ENCODE measurements around the gene CWC22. TPM values are rescaled to one million over a fixed set of nuclear protein-coding genes. Genes with fewer than 3 reads are reported as not detected.
A peak's percentile ranks its signal among the peaks of the same experiment; 100 is the strongest.
"Not testable (repeated sequence)": the region's sequence is repeated elsewhere in the genome, so short reads cannot be mapped to it uniquely, and the experiment has no call there.

Gene CWC22
- total RNA-seq, 3 donors from 2014 or later (not counting 1 experiment from before 2014, with no cell fraction given) = 14.9 to 20.3 (median 16.1) TPM

GRCh38 chr2:180012523-180012922, 5.4 kb upstream of the CWC22 start:
- H3K27me3 ChIP-seq (ENCODE audit: control insufficient read depth, insufficient read depth, low read length) = peaks cover 7% of the 10 kb centered on the region
- ATAC-seq = no peak

DNA sequence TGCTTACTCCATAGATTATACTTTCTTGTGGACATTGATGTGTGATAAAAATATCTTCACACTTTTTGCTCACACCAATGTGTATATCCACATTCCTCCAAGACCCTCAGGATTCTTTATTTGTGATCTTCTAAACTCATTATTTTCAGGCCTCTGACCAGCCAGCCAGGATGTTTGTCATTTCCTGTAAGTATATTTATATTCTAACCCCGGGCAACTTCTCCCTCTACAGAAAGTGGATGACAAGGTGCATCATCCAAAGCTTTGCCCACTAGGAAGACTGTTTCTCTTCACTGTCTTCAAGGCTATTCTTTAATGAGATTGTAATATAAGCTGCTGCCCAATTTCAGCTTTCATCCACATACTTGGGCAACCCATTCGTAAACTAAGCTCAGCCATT, 3.6 kb upstream of the CWC22 start:
- Histone ChIP-seq H3K4me1 (ENCODE audit: control insufficient read depth, insufficient read depth, low read length) (peaks cover 7% of the 10 kb centered on the region), H3K36me3 (ENCODE audit: control insufficient read depth, insufficient read depth, low read length) (no peaks in the 10 kb centered on the region), H3K4me3 (ENCODE audit: low read length) (no peak overlapping the region), H3K9me3 (ENCODE audit: control insufficient read depth, insufficient read depth, low read length) (no peaks in the 10 kb centered on the region), H3K27me3 (ENCODE audit: control insufficient read depth, insufficient read depth, low read length) (no peaks in the 10 kb centered on the region), H3K27ac (ENCODE audit: low read length) (no peak overlapping the region)
- DNase-seq (no peak), ATAC-seq (no peak)
- no peaks in the 10 kb centered on the region for H3K36me3 Mint-ChIP-seq
- intact Hi-C loops (cut with micrococcal nuclease) = no loop called here
- H3K9me3 Mint-ChIP-seq = no peaks in the 10 kb centered on the region
- H3K4me1 Mint-ChIP-seq = peaks cover 15 to 16% of the 10 kb centered on the region in 2 donors
- H3K27ac Mint-ChIP-seq = no peak overlapping the region
- no peak overlapping the region for H3K4me3 Mint-ChIP-seq
- WGBS (ENCODE audit: insufficient coverage) = no CpG with 5 or more reads among the region's 2 CpGs
- H3K27me3 Mint-ChIP-seq (ENCODE audit: low read depth in 2 of 2) = peaks cover 13 to 22% of the 10 kb centered on the region in 2 donors
- TF ChIP-seq, protein P1, sequence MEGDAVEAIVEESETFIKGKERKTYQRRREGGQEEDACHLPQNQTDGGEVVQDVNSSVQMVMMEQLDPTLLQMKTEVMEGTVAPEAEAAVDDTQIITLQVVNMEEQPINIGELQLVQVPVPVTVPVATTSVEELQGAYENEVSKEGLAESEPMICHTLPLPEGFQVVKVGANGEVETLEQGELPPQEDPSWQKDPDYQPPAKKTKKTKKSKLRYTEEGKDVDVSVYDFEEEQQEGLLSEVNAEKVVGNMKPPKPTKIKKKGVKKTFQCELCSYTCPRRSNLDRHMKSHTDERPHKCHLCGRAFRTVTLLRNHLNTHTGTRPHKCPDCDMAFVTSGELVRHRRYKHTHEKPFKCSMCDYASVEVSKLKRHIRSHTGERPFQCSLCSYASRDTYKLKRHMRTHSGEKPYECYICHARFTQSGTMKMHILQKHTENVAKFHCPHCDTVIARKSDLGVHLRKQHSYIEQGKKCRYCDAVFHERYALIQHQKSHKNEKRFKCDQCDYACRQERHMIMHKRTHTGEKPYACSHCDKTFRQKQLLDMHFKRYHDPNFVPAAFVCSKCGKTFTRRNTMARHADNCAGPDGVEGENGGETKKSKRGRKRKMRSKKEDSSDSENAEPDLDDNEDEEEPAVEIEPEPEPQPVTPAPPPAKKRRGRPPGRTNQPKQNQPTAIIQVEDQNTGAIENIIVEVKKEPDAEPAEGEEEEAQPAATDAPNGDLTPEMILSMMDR (IDR thresholded peaks at IDR 0.05) = no peak

More at GRCh38 chr2:180012523-180012922, 5.4 kb upstream of the CWC22 start:
- TF ChIP-seq, protein P1 (IDR thresholded peaks at IDR 0.05) = no peak
- Mint-ChIP-seq H3K27me3 (ENCODE audit: low read depth in 2 of 2) (peaks cover 19 to 26% of the 10 kb centered on the region in 2 donors), H3K4me1 (peaks cover 0 to under 1% of the 10 kb centered on the region in 2 donors), H3K27ac (no peak overlapping the region), H3K9me3 (no peaks in the 10 kb centered on the region), H3K4me3 (no peak overlapping the region), H3K36me3 (no peaks in the 10 kb centered on the region)
- WGBS (ENCODE audit: insufficient coverage) = 91% methylated on average over 4 of the region's 4 CpGs
- Histone ChIP-seq H3K36me3 (ENCODE audit: control insufficient read depth, insufficient read depth, low read length) (no peaks in the 10 kb centered on the region), H3K4me1 (ENCODE audit: control insufficient read depth, insufficient read depth, low read length) (no peaks in the 10 kb centered on the region), H3K4me3 (ENCODE audit: low read length) (no peak overlapping the region), H3K9me3 (ENCODE audit: control insufficient read depth, insufficient read depth, low read length) (no peaks in the 10 kb centered on the region), H3K27ac (ENCODE audit: low read length) (no peak overlapping the region)
- intact Hi-C loops (cut with micrococcal nuclease) = no loop called here
- DNase-seq = no peak

GRCh38 chr2:180006231-180006630, 866 bp downstream of the CWC22 start:
- intact Hi-C loops (cut with micrococcal nuclease) = loop anchor here (2.0 to 5.0 kb wide), 2 partner anchors 975 to 1529 kb away; partner anchors contain the start of genes FKBP7 and UBE2E3
- 32% methylated on average over 3 of the region's 7 CpGs for WGBS (ENCODE audit: insufficient coverage)
- peaks cover 47 to 52% of the 10 kb centered on the region in 2 donors for H3K4me1 Mint-ChIP-seq

DNA sequence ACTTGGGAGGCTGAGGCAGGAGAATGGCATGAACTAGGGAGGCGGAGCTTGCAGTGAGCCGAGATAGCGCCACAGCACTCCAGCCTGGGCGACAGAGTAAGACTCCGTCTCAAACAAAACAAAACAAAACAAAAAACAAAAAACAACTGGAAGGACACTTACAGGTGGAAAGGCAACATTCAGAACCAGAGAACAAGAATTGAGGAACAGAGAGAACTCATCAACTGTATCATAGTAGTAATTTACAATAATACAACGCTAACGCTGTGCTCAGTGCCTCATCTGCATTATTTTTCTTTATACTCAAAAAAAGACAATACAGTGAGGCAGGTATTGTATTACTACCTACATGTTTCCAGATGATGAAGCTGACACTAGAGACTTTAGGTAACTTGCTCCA, 1.6 kb downstream of the CWC22 start:
- H3K4me1 Mint-ChIP-seq = peaks cover 52 to 55% of the 10 kb centered on the region in 2 donors

More at GRCh38 chr2:180006231-180006630, 866 bp downstream of the CWC22 start:
- Mint-ChIP-seq H3K9me3 (no peaks in the 10 kb centered on the region), H3K27me3 (ENCODE audit: low read depth in 2 of 2) (no peaks in the 10 kb centered on the region), H3K36me3 (no peaks in the 10 kb centered on the region), H3K4me3 (peak overlapping the region; percentile 99), H3K27ac (peak overlapping the region; percentile 100)
- H3K36me3 ChIP-seq (ENCODE audit: control insufficient read depth, insufficient read depth, low read length) = peaks cover 2% of the 10 kb centered on the region
- TF ChIP-seq, protein P1 (IDR thresholded peaks at IDR 0.05) = no peak
- peaks cover 7% of the 10 kb centered on the region for H3K4me1 ChIP-seq (ENCODE audit: control insufficient read depth, insufficient read depth, low read length)
- H3K27me3 ChIP-seq (ENCODE audit: control insufficient read depth, insufficient read depth, low read length) = no peaks in the 10 kb centered on the region
- H3K27ac ChIP-seq (ENCODE audit: low read length) = peak overlapping the region; percentile 91
- peak in 1 of 2 donors; percentile 20 for DNase-seq
- H3K9me3 ChIP-seq (ENCODE audit: control insufficient read depth, insufficient read depth, low read length) = no peaks in the 10 kb centered on the region
- no peak for ATAC-seq
- peak overlapping the region; percentile 93 for H3K4me3 ChIP-seq (ENCODE audit: low read length)

More for the DNA sequence above, 1.6 kb downstream of the CWC22 start:
- not testable (repeated sequence) for H3K36me3 Mint-ChIP-seq; H3K9me3 ChIP-seq (ENCODE audit: control insufficient read depth, insufficient read depth, low read length); H3K4me3 ChIP-seq (ENCODE audit: low read length); ATAC-seq; H3K4me1 ChIP-seq (ENCODE audit: control insufficient read depth, insufficient read depth, low read length); H3K27ac ChIP-seq (ENCODE audit: low read length); DNase-seq; H3K9me3 Mint-ChIP-seq; H3K27me3 Mint-ChIP-seq (ENCODE audit: low read depth in 2 of 2); H3K36me3 ChIP-seq (ENCODE audit: control insufficient read depth, insufficient read depth, low read length); H3K27me3 ChIP-seq (ENCODE audit: control insufficient read depth, insufficient read depth, low read length)
- intact Hi-C loops (cut with micrococcal nuclease) = loop anchor here (5.0 kb wide), 1 partner anchor 1528 kb away; the partner anchor contains the start of gene FKBP7
- Mint-ChIP-seq H3K27ac (peak overlapping the region; percentile 100), H3K4me3 (peak overlapping the region; percentile 99)
- 94% methylated on average over 7 of the region's 7 CpGs for WGBS (ENCODE audit: insufficient coverage)

All from natural killer cell (primary cell).